Retina (tissue), 1 donor: ENCODE data around the gene POLR2L.

ENCODE experiments used
- DNase-seq: peaks from one replicate; pipeline ENCODE4 v3.0.0-alpha.2; 2016

The POLR2L gene

DNA sequence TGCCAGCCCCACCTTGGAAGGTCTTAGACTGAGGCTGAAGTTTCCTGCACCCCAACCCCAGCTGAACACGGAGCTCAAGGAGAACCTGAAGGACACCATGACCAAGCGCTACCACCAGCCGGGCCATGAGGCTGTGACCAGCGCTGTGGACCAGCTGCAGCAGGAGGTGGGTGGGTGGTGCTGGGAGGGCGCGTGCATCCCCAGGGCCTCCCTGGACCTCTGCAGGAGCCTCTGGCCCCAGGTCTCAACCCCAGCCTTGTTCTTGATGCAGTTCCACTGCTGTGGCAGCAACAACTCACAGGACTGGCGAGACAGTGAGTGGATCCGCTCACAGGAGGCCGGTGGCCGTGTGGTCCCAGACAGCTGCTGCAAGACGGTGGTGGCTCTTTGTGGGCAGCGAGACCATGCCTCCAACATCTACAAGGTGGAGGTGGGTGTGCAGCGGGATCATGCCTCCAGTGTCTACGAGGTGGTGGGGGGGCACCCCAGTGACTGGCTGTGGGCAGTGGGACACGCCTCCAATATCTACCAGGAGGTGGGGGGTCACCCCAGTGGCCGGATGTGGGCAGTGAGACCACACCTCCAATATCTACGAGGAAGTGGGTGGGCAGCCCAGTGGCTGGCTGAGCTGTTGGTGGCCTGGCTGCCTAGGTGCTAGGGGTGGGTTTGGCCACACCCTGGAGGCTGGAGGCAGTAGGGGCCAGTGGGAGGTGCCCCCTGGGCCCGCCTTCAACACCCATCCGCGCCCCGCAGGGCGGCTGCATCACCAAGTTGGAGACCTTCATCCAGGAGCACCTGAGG lies 4.9 kb downstream of the POLR2L start:
- no peak for DNase-seq

DNA sequence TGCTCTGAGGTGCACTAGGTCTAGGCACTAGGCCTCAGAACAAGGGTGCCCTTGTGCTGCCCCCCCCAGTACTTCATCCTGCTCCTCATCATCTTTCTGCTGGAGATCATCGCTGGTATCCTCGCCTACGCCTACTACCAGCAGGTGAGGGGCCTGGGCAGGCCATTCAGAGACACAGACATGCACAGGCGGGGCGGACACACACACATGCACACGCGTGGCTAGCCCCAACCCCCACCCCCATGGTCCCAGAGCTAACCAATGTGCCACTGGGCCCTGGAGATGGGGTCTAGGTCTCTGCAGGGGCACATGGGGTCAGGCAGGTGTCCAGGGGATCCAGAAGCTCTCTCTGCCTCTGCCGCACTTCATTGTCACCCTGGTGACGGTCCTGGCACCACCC lies 5.6 kb downstream of the POLR2L start:
- no peak for DNase-seq

DNA sequence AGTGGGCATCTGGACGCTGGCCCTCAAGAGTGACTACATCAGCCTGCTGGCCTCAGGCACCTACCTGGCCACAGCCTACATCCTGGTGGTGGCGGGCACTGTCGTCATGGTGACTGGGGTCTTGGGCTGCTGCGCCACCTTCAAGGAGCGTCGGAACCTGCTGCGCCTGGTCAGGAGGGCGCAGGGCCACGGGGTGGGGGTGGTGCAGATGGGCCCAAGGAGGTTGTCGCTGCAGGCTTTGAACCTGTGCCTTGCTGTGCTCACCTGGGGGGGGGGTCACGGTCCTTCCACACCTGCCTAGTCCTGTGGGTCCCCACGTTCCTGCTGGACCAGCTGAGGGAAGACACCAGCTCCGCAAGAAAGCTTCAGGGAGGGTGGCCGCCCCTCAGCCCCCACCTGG lies 6.1 kb downstream of the POLR2L start:
- DNase-seq = no peak

DNA sequence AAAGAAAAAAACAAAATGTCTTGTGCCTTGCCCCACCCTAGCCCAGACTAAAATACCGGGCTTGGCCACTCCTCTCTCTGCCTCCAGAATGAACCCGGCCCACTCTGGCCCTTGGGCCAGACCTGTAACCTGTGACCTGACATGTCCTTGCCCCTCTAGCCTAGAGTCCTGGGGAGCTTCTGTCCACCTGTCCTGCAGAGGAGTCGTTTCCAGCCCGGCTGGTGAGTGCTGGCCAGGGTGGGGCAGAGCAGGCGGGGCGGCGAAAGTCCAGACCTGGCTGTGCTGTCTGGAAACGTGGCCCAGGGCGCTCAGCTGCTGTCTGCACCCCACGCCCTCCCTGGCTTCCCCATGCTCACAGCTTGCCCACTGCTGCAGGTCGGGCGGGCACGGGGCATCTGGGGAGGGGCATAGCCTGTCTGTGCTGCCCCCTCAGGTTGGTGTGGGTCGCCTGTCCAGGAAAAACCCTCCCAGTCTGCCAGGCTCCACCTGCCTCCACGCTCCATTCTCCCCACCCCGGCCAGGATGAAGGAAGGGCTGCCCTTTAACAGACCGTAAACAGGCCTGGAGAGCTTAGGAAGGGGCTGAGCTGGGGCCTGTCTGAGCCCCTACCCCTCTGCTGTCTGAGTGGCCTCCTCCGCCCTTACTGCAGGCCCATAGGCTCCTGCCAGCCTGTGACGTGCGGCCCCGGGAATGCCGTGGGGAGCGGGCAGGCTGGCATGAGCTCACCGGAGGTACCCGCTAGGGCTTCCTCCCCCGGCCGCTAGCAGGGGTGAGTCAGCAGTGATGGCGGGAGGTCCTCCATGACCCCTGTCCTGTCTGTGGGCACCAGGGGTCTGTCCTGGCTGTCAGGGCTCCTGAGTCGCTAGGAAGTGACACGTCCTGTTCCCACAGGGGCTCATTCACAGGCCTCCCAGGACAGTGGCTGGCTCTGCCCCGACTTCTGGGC lies 7.7 kb downstream of the POLR2L start:
- DNase-seq = peak; percentile 49

DNA sequence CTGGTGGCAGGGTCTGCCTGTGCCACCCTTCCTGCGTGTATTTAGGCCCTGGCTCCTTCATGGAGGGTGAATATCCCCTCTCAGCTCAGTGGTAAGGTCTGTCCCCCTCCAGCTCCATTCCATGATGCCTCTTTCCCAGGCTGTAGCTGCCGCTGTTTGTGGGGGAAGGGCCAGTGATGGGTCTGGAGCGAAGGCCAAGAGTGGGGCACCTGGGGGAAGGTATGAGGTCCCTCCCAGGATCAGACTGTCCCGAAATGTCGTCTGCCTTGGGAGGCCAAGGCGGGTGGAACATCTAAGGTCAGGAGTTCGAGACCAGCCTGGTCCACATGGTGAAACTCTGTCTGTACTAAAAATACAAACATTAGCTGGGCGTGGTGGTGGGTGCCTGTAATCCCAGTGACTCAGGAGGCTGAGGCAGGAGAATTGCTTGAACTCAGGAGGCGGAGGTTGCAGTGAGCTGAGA lies 8.4 kb downstream of the POLR2L start:
- peak; percentile 52 for DNase-seq

DNA sequence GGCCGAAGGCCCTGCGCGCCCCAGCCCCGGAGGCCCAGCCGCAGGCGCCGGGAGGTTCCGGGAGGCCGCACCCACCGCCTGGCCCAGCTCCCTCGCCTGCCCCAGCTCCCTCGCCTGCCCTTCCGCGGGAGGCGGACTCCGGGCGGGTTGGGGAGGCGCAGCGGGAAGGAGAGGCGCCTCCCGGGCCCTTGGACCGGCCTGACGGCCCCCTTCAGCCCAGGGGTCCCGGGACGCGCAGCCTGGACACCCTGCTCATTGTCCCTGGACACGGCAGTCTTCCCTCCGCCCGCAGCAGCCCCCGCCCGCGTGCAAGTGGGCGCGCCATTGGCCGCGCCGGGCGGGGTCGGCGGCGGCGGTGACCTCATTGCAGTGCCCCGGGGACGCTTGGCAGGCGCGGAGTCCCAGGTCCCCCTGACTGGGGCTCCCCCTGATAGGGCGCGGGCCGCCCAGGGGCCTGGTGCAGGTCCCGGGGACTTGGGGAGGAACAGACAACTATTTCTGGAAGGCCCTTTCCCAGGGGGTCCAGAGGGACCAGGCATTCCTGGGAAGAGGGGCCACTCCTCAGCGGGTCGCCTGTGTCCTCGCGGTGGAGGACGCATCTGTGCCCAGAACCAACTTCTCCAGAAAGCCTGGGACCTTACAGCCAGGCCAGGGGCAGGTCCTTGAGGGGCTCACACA lies 9.1 kb downstream of the POLR2L start:
- DNase-seq = peak; percentile 91

DNA sequence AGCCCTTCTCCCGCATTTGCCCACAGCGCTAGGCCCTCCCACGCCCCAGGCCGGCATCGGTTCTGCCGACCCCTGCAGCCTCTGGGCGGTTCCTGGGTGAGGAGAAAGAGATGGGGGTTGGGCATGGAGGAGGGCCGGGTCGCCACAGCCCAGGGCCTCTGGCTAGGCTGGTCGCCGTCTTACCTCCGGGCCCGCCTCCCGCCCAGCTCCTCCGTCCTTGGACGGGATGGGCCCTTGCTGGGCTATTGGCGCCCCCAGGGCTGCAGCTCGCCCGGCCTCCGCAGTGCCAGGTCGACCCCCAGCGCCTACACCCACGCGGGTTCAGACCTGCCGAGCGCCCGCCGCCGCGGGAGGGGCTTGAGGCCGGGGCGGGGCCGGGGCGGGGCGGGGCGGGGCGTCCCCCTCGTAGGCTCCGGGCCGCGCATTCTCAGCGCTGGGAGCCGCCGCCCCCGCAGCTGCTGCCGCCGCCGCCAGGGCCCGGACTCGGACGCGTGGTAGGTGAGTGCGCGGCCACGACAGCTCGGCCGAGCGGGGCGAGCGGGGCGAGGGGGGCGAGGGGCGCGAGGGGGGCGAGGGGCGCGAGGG lies 9.7 kb downstream of the POLR2L start, which contains the start of gene CD151:
Gene CD151 (plus strand): TSS at position 424 of the 585 bp plus-strand sequence. CDS start 3,118 bp downstream, outside the sequence.
- peak; percentile 89 for DNase-seq

DNA sequence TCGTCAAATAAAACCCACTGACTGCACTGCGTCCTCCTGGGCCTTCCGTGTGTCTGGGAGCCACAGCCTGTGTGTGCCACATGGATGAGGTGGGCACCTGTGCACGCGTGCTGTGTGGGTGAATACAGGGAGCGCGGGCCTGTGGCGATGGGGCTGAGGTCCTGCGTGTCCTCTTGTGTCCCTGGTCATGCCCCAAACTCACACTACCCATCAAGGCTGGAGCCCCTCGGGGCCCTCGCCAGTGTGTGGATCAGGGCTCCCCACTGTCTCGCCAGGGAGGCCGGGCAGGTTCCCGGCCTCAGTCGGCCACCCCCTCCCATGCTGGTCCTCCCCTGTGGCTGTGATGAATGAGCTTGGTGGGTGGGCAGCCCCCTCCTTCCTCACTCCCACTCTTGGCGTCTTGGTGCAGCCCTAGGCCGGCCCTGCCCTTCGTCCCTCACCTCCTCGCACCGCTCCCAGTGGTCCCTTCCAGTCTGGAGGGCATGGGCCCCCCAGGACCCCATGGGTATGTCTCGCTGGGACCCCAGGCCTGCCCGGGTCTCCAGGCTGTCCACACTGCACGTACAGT lies 10.3 kb downstream of the POLR2L start:
- no peak for DNase-seq

DNA sequence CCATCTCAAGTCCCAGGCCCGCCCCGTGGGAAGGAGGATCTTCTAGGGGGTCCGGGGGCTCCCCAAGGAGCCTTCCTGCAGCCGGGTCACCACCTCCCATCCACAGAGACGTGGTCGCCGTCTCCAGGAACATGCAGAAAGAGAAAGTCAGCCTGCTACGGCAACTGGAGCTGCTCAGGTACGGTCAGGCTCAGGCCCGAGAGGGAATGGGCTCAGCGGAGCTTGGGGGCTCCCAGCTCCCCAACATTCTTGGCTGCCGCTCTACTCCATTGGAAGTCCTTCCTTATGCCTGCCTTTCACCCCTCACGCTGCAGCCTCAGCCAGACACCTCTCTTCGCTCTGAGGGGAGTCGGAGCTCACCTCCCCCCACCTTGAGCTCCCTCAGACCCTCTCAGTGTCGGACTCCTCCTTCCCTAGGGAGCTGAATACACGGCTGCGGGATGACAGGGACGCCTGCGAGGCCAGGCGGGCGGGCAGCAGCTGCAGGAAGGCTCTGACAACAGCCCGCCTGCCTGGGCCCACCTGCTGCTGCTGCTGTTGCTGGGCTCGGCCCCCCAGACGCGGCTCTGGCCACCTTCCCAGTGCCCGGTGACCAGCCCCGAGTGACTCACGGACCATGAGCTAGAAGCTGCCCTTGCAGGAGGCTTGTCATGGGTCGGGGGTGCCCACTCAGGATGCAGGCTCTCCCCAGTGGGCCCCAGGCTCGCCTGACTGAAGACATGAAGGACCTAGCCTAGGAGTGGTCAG lies 11.0 kb downstream of the POLR2L start:
- peak; percentile 56 for DNase-seq

DNA sequence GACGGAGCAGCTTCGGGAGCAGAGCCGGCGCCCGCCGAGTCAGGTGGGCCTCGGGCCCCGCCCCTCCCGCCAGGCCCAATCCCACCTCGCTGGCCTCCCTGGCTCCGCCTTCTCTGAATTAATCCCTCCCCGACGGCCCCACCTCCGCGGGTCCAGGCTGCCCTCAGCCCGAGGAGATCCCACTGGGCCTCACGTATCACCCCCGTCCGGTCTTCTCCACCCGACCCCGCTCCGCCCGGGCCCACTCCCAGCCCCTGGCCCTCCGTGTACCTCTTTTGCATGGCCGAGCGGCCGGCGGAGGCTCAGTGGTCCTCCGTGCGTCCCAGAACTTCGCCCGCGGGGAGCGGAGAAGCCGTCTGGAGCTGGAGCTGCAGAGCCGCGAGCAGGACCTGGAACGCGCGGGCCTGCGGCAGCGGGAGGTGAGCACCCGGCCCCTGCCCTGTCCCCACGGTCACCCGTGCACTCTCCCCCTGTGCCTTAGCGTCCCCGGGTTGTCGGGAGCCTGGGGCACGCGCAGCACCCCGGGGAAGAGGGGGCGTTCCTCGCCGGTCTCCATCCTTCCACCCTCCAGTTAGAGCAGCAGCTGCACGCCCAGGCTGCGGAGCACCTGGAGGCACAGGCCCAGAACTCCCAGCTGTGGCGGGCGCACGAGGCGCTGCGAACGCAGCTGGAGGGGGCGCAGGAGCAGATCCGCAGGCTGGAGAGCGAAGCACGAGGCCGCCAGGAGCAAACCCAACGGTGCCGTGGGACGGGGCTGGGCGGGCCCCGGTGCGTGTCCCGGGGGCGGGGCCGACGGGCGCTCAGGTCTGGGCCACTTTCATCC lies 11.8 kb downstream of the POLR2L start:
- peak; percentile 88 for DNase-seq

DNA sequence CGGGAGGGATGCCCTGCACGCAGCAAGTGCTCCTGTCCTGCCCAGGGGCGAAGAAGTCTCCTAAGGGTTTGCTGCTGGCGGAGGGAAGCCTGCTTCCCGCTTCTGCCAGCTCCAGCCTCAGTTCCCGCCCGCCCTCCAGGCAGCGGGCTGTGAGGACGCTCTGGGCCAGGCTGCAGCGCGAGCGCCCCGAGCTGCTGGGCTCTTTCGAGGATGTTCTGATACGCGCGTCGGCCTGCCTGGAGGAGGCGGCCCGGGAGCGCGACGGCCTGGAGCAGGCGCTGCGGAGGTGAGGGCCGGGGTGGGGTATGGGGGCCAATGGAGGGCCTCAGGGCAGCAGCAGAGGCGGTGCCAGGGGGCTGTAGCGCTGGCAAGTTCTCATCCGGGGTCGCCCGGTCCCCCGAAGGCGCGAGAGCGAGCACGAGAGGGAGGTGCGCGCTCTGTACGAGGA lies 12.5 kb downstream of the POLR2L start:
- DNase-seq = no peak

DNA sequence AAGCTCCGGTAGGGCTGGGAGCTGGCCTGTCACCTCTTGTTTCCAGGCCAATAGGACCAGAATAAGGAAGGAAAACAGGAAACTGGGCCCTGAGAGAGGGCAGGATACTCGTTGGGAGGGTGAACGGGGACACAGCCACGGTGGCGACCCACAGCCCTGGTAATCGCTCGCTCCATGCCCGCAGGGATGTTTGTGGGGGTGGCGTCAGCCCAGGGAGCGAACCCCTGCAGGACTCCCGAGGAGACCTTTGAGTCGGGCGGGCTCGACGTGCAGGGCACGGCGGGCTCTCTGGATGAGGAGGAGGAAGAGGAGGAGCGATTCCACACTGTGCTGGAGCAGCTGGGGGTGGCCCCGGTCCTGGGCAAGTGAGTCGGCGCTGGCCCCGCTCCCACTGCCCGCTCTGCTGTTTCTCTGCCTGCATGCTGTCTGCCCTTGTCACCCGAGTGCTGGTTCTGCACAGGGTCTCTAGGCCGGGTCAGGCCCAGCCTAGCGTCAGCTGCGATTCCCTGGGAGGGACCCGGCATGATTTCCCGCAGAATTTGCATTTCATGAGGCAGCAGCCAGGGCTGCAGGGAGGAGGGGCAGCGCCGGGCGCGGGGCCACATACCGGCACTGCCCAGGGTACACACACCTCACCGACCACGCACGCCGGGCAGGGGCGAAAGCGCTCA lies 13.0 kb downstream of the POLR2L start:
- DNase-seq = no peak

DNA sequence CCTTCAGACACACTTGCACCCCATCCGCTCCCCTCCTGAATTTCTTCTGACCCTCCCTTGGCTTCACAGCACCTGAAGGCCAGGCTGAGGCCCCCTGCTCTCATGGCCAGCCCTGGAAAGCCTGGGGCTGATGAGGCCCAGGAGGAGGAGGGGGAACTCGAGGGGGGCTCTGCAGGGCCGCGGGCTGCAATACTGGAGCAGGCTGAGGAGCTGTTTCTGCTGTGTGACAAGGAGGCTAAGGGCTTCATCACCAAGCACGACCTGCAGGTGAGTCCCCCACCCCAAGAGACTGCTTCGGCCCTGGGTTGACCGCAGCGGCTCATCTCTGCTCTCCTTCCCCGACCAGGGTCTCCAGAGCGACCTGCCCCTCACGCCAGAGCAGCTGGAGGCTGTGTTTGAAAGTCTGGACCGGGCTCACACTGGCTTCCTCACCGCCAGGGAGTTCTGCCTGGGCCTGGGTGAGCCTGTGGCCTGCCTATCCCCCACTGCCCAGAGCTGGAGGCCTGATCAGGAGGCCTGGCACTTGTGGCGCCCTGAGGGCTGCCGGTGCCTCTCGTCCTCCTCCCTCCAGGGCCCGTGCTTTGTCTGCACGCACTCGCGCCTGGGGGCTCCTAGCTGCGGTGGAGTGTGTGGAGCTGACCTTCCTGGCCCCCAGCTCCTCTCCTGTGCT lies 13.7 kb downstream of the POLR2L start:
- peak; percentile 85 for DNase-seq

DNA sequence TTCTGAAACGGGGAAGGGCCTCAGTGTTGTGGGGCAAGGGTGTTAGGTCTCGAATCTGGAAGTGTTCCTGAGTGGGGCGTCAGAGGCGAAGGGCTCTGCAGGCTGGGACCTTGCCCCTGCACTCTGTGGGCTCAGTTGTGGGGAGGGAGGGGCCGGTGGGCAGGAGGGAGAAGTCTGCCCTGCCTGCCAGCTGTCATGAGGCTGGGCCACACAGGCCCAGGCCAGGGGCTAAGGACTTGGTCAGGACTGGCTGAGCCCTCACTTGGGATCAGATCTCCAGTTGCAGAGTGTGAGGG lies 14.5 kb downstream of the POLR2L start, which contains the start of gene CRACR2B:
Gene CRACR2B (plus strand): TSS at position 23 of the 296 bp plus-strand sequence. CDS start 689 bp downstream, outside the sequence.
- DNase-seq = no peak

DNA sequence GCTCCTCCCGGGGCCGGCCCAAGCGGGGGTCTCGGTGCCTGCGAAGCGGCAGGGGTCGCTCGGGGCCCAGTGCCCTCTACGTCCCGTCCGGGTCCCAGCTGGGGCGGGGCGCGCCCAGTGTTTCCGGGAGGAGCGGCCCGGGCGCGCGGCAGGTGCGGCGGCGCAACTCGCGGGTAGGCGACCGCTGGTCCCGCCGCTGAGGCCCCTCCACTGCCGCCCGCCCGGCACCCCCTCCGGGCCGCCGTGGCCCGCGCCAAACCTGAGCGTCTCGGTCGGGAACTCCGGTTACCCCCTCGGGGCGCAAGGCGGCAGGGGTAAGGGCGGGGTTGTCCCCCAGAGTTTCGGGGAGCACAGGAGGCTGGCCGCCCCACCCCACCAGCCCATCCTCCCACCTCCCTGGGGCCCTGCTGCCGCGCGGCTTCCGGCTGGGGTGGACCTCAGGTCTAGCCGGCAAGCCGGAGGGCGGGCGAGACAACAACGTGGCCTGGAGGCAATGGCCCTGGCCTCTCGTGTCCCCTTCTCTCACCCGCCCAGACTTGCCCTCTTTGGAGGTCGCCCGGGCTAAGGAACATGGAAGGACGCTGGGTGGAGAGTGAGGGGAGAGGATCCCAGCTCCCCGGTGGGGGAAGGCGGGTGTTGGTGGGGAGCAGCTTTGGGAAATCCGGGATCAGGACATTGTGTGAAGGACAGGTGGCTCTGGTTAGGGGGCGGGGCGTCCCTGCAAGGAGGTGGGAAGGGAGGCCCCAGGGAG lies 15.0 kb downstream of the POLR2L start:
- peak; percentile 72 for DNase-seq

DNA sequence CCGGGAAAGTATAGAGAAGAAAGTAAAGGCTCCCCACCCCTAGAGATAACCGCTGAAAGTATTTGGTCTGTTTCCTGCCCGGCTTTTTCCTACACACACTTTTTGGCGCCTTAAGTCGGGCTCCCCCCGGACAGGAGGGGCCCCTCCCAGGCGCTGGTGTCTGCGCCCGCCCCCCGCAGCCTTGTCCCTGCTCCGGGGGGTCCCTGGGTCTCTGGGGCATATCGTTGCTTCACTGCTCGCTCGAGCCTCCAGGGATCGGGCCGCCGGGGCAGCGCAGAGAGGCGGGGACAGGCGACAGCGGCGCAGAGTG lies 15.5 kb downstream of the POLR2L start:
- DNase-seq = no peak

DNA sequence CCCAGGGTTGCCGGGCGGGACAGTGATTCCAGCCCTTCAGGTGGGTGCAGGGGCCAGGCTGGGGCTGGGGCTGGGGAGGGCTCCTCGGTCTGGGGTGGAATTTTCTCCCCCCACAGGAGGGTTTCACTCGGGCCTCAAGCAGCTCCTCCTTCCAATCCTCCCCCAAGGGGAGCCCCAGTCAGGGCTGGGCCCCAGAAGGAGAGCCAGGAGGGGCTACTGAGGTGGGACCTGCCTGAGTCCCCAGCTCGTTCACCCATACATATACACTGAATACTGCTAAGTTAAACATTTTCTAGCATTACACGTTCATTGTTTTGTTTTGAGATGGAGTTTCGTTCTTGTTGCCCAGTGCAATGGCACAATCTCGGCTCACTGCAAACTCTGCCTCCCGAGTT lies 16.1 kb downstream of the POLR2L start:
- DNase-seq = peak; percentile 1

DNA sequence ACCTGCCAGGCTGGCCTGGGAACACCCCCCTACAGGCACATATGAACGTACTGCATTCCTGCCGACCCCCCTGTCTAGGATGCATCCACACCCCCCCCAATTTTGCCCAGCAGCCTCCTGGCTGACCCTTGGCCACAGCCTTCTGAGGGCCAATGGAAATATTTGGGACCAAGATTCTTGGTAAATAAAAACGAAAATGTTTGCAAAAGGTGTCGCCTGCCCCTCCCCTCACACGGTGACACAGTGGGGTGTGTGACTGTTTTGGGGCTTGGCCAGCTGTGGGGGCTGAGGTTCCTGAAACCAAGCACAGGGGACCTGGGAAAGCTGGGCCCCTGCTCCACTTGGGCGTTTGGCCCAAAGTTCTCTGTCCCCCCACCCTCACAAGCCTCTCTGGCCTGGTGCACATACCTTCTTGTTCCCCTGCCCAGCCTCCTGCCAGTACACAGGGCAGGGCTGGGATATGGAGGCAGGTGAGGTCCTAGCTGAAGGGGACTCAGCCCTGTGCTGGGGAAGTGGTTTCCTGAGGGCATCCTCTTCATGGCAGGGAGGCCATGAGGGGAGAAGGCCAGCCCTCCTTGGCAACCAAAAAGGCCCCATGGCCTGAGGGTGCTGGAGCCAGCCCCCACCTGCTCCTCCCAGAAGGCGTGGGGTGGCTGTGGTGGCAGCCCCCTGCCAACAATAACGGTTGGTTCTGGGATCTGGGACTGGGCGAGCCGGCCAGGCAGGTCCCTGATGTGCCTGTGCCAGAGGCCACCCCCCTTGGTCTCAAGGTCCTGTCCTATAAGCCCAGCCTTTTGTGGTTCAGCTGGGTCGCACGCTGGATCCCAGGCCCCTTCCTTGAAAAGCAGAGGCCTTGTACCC lies 16.7 kb downstream of the POLR2L start:
- DNase-seq = no peak
